Measurements from ENCODE around the gene GNG10.
"Not testable (repeated sequence)": the region's sequence is repeated elsewhere in the genome, so short reads cannot be mapped to it uniquely, and the experiment has no call there.

Gene GNG10

DNA sequence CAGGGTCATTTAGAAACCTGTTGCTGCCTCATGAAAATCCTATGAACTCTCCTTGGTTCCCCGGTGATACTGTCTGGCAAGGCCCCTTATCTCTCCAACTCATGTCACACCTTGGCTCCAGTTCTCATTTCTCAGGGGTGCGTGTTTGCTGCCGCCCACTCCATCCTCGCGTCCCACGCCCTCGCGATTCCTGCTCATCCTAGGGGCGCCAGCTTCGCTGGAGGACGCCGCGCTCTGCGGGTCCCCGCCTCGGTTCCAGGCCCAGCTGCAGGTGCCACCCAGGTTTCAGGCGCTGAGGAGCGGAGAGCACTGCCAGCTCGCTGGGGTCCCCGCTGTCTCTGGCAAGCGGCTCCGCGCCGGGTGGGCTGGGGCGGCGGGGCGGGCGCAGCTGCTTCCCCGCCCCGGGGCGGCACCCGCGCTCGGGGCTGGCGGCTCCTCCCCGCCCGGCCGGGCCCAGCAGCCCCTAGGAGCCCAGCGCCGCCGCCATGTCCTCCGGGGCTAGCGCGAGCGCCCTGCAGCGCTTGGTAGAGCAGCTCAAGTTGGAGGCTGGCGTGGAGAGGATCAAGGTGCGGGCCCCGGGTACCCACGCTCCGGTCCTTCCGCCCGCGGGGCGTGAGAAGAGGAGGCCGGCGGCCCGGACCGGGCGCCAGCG, at the start of gene GNG10:
Gene GNG10, plus strand, starts transcription at position 456 of the 652 bp plus-strand sequence. Its CDS starts 30 bp downstream, at position 486.
- peak; percentile 74 for DNase-seq

DNA sequence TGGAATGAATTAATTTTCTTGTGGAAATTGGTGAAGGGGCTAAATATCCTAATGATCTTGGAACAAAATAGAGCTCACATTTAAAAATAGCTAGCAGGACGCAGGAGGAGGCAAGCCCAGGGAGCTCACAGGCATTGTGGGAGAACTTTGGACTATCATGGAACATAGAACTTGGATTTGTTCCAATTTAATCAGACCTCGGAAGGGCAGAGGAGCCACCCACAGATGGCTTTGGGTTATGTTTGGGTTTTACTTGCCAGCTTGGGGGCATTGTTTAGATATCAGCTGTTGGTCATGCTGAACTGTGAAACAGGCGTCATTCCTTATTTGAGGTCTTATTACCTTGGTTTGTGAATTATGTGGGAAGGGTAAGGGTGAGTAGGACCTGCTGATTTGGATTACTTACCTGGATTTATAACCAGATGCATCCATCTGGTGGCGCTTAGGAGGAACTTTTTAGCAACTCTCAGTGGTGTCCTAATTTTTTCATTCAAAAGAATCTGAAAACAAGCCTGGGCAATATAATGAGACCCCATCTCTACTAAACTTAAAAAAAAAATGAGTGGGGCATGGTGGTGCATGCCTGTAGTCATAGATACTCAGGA, 47.9 kb upstream of the GNG10 start:
- DNase-seq, result no peak

DNA sequence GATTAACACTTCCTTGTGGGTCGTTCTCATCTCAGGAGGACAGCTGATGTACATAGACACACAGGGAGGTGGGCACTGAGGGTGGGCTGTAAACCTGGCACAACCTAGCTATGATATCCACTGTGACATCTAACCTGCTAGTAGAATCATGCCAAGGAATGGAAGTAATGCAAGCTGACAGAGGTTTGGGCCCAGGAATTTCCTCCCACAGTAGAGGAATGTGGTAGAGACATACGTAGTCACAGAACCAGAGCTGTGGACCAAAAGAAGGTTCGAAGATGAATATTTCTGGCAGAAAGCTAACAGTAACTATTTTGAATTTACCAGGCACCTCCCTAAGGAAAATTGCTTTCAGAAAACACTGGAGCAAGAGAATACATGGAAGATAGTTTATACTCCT, 45.5 kb upstream of the GNG10 start:
- DNase-seq, result no peak

DNA sequence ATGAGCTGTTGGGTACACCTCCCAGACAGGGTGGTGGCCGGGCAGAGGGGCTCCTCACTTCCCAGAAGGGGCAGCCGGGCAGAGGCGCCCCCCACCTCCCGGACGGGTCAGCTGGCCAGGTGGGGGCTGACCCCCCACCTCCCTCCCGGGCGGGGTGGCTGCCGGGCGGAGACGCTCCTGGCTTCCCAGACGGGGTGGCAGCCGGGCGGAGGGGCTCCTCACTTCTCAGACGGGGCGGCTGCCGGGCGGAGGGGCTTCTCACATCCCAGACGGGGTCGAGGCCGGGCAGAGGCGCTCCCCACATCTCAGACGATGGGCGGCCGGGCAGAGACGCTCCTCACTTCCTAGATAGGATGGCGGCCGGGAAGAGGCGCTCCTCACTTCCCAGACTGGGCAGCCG, 44.1 kb upstream of the GNG10 start:
- DNase-seq, result not testable (repeated sequence)

DNA sequence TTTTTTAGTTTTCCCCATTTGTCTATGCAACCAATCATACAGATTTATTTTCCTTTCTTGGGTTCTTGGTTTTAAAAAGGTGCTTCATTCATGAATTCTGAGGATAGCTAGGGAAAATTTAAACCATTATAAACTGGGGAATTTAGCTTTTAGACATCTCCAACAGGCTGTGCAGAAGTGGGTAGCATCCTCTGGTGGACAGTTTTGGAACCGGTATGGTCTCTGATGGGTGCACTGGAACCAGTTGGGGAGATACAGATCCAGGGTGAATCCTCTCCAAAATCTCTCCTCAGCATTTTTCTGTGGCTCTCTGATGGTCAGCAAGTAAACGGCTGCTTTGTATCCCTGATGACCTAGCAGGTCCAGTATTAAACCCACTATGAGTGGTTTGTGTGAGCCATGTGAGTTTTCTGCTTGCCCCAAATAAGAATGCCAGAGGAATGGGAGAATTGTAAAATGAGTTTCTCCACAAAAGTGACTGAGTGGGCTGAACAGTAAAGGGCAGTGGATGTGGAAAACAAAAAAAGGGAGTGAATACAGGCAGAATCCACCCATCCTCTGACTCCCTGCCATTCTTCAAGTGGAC, 39.4 kb upstream of the GNG10 start:
- no peak for DNase-seq

DNA sequence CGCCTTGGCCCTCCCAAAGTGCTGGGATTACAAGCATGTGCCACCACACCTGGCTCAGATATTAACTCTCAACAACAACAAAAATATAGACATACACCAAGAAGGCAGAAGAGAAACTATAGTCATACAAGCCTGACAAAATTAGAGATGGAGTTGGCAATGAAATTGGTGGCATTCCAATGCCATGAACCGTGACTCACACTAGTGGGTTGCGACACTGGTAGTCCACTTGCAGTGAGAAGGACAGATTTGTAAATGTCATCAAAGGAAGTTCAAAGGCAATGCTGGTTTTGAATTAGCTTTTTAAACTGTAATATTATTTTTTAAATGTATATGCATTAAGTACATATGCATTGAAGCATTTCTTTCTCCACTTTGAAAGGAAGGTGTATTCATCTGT, 38.8 kb upstream of the GNG10 start:
- no peak for DNase-seq

DNA sequence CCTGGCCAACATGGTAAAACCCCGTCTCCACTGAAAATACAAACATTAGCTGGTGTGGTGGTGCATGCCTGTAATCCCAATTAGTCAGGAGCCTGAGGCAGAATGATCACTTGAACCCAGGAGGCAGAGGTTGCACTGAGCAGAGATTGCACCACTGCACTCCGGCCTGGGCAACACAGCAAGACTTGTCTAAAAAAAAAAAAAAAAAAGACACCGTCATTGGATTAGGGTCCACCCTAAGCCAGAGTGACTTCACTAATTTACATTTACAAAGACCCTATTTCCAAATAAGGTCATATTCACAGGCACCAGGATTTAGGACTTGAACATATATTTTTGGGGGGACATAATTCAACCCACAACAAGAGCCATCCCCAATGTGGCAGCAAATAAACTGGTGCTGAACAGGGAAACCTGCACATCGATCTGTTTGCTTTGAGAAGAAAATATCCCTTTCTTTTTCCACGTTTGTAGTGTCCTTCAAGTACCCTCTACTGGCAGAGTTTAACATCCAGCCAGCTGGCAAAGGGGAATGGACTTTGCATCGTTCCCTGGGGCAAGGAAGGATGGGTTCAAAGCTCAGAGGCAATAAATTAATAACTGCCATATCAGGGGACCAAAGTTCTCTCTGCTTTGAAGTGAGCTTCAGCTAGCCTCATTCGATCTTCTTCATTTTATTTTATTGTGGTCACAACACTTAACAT, 34.0 kb upstream of the GNG10 start:
- no peak for DNase-seq

GRCh38 chr9:111628411-111628810, 33.0 kb upstream of the GNG10 start:
- DNase-seq, result no peak

DNA sequence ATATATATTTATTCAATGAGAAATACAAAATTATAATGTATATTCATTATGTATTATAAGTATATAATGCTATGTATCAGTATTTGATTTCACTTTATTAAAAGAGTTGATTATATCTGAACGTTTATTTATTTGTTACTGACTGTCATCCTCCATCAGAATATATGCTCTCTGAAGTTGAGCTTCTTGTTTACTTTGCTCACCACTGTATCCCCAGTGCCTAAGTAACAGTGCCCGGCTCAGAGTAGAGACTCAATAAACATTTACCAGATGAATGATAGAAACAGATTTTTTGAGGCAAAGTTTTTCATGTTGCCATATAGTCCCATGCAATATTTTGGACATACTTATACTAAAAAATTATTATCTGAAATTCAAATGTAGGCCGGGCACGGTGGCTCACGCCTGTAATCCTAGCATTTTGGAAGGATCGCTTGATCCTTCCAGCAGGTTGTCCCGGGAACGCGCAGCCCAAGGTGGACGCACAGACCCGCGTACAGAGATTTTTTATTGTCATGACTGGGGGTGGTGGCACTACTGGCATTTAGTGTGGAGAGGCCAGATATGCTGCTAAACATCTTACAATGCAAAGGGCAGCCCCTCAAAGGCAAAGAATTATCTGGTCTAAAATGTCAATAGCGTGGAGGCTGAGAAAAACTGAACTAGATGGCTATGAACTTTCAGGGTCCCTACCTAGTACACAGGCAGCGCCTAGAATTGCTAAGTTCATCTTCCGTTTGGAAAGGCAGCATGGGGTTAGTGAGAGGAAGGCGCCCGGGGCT, 31.0 kb upstream of the GNG10 start:
- peak; percentile 56 for DNase-seq

- DNase-seq, result no peak
Measured at GRCh38 chr9:111630964-111631213, 30.5 kb upstream of the GNG10 start.

DNA sequence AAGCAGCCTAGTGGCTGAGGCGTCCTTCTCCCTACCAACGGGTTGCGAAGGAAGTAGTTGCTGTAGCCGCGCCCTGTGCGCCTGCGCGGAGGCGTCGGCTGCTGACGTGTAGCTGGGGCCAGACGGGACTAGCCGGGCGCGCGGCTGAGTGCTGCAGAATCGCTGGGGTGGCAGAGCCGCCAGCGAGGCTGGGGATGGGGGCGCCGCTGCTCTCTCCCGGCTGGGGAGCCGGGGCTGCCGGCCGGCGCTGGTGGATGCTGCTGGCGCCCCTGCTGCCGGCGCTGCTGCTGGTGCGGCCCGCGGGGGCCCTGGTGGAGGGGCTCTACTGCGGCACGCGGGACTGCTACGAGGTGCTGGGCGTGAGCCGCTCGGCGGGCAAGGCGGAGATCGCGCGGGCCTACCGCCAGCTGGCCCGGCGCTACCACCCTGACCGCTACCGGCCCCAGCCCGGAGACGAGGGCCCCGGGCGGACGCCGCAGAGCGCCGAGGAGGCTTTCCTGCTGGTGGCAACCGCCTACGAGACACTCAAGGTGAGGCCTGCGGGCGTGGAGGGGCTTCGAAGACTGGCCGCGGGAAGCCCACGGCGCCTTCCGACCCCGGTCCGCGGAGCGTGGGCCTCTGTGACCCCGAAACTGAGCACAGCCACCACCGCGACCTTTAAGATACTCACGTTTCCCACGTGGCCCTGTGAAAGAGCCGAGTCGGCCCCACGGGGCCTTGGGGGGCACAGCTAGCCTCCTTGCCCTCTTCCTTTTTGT, 30.0 kb upstream of the GNG10 start, which contains the start of gene DNAJC25:
Gene DNAJC25, plus strand, starts transcription at position 121 of the 758 bp plus-strand sequence. Its CDS starts 74 bp downstream, at position 195.
- peak; percentile 92 for DNase-seq

DNA sequence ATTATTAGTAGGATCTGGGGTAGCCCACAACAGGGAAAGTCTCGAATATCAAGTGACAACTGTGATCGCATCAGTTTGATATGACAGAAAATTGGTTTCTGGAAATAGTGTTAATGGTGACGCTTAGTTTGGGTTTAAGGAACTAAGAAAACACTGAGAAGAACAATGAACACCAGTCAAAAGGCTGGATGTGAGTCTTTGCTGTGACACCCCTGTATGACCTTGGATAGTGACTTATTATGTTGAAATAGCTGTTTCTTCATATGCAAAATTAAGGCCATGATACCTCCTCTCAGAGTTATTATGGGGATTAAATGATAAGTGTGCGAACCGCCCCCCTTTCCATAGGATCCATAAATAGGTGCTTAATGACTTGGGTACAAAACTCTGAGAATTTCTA, 29.3 kb upstream of the GNG10 start:
- DNase-seq, result no peak

GRCh38 chr9:111632695-111633388, 28.6 kb upstream of the GNG10 start:
- no peak for DNase-seq

DNA sequence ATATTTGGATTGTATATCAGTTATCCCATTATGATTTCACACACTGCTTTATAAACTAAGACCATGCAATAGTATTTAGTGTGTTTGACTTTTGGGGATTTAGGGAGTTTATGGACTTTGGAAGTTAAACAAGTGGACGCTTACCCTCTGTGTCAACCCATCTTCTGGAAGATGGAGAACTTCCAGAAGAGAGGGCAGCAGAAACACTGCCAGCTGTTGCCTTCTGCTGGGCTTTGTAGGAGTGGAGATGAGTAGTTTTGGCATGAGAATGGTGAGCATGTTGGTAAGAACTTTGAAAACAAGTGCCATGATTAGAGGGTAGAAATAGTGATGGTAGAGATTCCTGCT, 28.0 kb upstream of the GNG10 start:
- DNase-seq, result no peak

- no peak for DNase-seq
Measured at GRCh38 chr9:111634860-111635259, 26.5 kb upstream of the GNG10 start.

DNA sequence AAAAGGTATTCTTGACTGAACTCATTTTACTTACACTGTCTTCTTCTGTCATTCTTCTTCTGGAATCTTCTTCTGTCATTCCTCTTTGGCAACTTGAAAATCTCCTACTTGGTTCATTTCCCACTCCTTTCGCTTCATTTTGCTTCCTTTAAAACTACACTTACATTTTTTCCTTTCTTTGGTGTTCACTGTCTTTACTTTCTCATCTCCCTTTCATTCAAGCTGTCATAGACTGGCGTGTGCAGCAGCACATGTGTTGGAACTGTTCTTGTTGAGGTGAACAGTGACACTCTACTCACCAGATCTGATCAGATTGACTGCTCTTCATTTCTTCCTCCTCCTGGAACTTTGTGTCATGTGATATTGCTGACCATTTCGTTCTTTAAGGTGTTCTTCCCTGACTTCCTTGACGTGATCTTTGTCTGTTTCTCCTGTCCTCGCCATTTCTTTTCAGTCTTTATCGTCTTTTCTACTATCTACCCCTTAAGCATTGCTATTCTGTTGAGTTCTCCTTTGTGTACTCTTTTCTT, 23.9 kb upstream of the GNG10 start:
- no peak for DNase-seq

GRCh38 chr9:111644195-111644772, 17.1 kb upstream of the GNG10 start:
- no peak for DNase-seq

GRCh38 chr9:111645806-111646205, 15.6 kb upstream of the GNG10 start:
- DNase-seq, result no peak

DNA sequence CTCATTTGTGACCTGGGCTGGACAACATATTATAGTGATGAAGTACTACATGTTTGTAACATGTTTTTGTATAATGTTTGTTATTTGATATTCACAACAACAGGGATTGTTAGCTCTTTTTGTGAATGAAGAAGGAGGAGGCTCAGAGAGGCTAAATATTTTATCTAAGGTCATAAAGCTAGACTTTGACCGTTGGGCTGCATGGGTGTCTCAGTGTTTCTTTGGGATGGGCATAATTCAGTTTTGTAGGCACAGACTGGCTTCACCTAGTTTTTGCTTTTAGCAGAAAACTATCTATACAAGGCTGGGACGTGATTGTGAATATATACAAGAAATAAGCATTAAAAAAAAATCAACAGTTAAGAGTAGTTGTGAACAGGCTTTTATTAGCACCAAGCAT, 15.0 kb upstream of the GNG10 start:
- no peak for DNase-seq

DNA sequence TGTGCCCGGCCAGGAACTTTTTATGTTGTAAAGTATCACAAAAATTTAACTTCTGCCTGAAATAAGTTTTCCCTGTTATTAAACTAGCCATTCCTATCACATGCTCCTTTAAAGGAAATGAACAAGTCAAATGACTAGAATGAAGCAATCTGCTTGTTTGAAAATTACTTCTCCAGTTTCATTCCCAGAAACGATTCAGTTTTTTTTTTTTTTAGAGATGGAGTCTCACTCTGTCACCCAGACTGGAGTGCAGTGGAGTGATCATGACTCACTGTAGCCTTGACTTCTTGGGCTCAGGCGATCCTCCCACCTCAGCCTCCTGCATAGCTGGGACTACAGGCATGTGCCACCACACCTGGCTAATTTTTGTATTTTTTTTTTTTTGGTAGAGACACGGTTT, 13.3 kb upstream of the GNG10 start:
- DNase-seq, result no peak

GRCh38 chr9:111649016-111649415, 12.4 kb upstream of the GNG10 start:
- no peak for DNase-seq
